Adrenal gland (tissue), 12 donors: ENCODE data around the gene TOM1L1. TPM values are rescaled to one million over a fixed set of nuclear protein-coding genes. Genes with fewer than 3 reads are reported as not detected.

Experiments used
- DNase-seq, 7 donors: peaks; one replicate each; pipeline ENCODE4 v3.0.0-alpha.2; 2019 to 2020
- H3K27ac ChIP-seq, 5 donors: fragments of 200-600 bp; sonication (generic) in 4 of 5; 1 replicate in 3 of 5; 2 replicates in 2 of 5; pipeline versions ENCODE4 v1.5.1 to v1.8.0; 2016 to 2020; ENCODE audit warnings: mild to moderate bottlenecking in 1 of 5
- H3K27me3 ChIP-seq: fragments of 200-600 bp; 2 replicates; pipeline ENCODE4 v1.8.0; 2021
- H3K36me3 ChIP-seq, 2 donors: fragments of 200-600 bp; replicated peaks in 1 of 2; 1 replicate in 1 of 2; 2 replicates in 1 of 2; pipeline versions ENCODE4 v1.5.1 to v1.8.0; 2018 to 2022
- H3K4me1 ChIP-seq, 2 donors: fragments of 200-600 bp; replicated peaks in 1 of 2; 1 replicate in 1 of 2; 2 replicates in 1 of 2; pipeline versions ENCODE4 v1.5.1 to v1.8.0; 2018 to 2021
- H3K4me3 ChIP-seq, 4 donors: fragments of 200-600 bp; sonication (generic) in 3 of 4; one replicate each; pipeline ENCODE4 v1.5.1; 2016 to 2018
- H3K9me3 ChIP-seq, 3 donors: fragments of 200-600 bp; sonication (generic) in 1 of 3; replicated peaks in 1 of 3; 1 replicate in 2 of 3; 2 replicates in 1 of 3; pipeline versions ENCODE4 v1.5.1 to v1.8.0; 2016 to 2021
- POLR2A ChIP-seq, 2 donors: fragments of 450-650 bp; IDR thresholded peaks; one replicate each; pipeline ENCODE4 v1.6.1; 2017; ENCODE audit warnings: antibody characterized with exemption in 2 of 2, mild to moderate bottlenecking in 2 of 2, moderate library complexity in 1 of 2
- WGBS, 4 donors: extraction: QIAGEN DNeasy Blood & Tissue Kit in 2 of 4; methylation state at CpG; one replicate each; pipeline versions ENCODE4 v1.1.5 to v1.1.7; 2013 to 2017; 5-methylcytosine and 5-hydroxymethylcytosine counted together
- intact Hi-C, 2 donors: fragments of 100-400 bp; cut with DNase I; formaldehyde crosslinking; loops; one replicate each; pipeline versions ENCODE4 v1.14.1 to v1.15.0; 2022 to 2023
- polyA plus RNA-seq, 3 donors: library from polyadenylated mRNA; stranded (reverse); fragments of 200-250 nt in 2 of 3; fragments of 350-450 nt in 1 of 3; fragmentation: Illumina TruSeq in 1 of 3; extraction: RNeasy Lipid Tissue Mini Kit (QIAGEN cat#74804) in 1 of 3; gene quantifications; one replicate each; pipeline ENCODE4 v1.2.3, GENCODE V29; 2013 to 2014
- total RNA-seq, 9 donors: library from RNA; depleted of rRNA in 4 of 9; stranded (reverse); fragments of >200 nt in 4 of 9; fragments of 120-200 nt in 1 of 9; fragmentation: NEBNext Ultra II Directional in 1 of 9; extraction: Animal tissue kit (Norgen Biotek cat#: 25700) in 1 of 9; gene quantifications; one replicate each; pipeline versions ENCODE4 v1.1.0 to v1.2.4, GENCODE V29; 2013 to 2023
- TF ChIP-seq, protein P1 (sequence below), 6 experiments: fragments of 450-650 bp in 4 of 6; fragments of 200-600 bp in 2 of 6; sonication (generic) in 1 of 6; IDR thresholded peaks; 1 replicate in 5 of 6; 2 replicates in 1 of 6; pipeline versions ENCODE4 v1.5.1 to v1.8.0; 2016 to 2021; ENCODE audit warnings: antibody characterized with exemption in 6 of 6, mild to moderate bottlenecking in 2 of 6, moderate library complexity in 1 of 6
- donor health status: healthy with polysubstance abuse.
- donor health status: Bipolar disorder and iron deficiency.
- donor health status: DM: yes; HTN: yes; CAD: no.
- donor health status: DM: no; HTN: no; CAD: no.
- donor health status: DM: no; HTN: no; CAD: no.
- donor health status: DM: yes; HTN: yes; CAD: no.

TOM1L1 gene
- total and polyA plus RNA-seq, 12 donors, result 8.1 to 44.0 (median 31.9) TPM

DNA sequence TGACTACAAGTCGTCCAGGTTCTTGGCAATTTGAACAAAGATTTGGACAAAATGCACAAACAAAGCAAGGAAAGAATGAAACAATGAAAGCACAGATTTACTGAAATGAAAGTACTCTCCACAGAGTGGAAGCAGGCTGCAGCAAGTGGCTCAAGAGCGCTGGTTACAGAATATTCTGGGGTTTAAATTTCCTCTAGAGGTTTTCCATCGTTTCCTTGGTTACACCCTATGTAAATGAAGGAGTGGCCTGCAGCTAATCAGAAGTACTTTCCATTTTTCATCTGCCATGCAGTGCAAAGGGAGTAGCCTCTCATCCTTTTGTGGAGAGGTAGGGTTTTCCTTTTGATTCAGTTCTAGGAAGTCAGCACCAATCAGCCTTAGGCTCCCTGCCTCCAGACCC lies 79.7 kb downstream of the TOM1L1 start:
- no peak for DNase-seq
- 59 to 95% (median 77%) methylated on average over 3 of the region's 3 CpGs for WGBS, 4 donors
- Histone ChIP-seq H3K4me1 (peaks cover 0 to 4% of the 10 kb centered on the region in 2 donors), H3K27me3 (no peaks in the 10 kb centered on the region), H3K4me3 (no peak overlapping the region), H3K36me3 (no peaks in the 10 kb centered on the region), H3K9me3 (peaks cover 0 to 6% (median 0%) of the 10 kb centered on the region in 3 donors), H3K27ac (no peak overlapping the region)
- intact Hi-C loops, result no loop called here
- no peak for TF ChIP-seq POLR2A (IDR thresholded peaks at IDR 0.05)
- TF ChIP-seq, protein P1, sequence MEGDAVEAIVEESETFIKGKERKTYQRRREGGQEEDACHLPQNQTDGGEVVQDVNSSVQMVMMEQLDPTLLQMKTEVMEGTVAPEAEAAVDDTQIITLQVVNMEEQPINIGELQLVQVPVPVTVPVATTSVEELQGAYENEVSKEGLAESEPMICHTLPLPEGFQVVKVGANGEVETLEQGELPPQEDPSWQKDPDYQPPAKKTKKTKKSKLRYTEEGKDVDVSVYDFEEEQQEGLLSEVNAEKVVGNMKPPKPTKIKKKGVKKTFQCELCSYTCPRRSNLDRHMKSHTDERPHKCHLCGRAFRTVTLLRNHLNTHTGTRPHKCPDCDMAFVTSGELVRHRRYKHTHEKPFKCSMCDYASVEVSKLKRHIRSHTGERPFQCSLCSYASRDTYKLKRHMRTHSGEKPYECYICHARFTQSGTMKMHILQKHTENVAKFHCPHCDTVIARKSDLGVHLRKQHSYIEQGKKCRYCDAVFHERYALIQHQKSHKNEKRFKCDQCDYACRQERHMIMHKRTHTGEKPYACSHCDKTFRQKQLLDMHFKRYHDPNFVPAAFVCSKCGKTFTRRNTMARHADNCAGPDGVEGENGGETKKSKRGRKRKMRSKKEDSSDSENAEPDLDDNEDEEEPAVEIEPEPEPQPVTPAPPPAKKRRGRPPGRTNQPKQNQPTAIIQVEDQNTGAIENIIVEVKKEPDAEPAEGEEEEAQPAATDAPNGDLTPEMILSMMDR (IDR thresholded peaks at IDR 0.05), result no peak

DNA sequence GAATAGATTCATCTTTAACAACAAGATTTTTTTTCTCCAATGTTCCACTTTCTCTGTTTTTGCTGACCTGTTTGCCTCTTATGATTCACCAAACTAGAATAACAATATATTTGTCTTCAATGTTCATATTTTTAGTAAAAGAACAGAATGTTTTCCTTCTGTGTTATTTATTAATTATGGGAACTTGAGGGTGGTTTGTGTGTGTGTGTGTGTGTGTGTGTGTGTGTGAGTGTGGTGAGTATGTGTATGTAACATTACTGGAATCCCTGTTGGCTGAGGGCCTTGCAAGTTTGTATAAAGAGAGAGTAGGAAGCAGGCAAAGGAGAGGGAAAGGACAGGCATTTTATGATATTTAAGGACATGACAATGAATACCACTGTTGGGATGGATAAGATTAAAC lies 81.7 kb downstream of the TOM1L1 start:
- H3K9me3 ChIP-seq, result peaks cover 0 to 6% (median 2%) of the 10 kb centered on the region in 3 donors
- no peaks in the 10 kb centered on the region for H3K27me3 ChIP-seq
- intact Hi-C loops, result no loop called here
- no peaks in the 10 kb centered on the region for H3K36me3 ChIP-seq
- no peak overlapping the region for H3K4me3 ChIP-seq
- peaks cover 0 to 4% of the 10 kb centered on the region in 2 donors for H3K4me1 ChIP-seq
- DNase-seq, result peak in 3 of 7 donors; percentile 23 to 37 (median 33)
- H3K27ac ChIP-seq, result peak overlapping the region in 2 of 5 donors; percentile 53 to 78
- TF ChIP-seq, protein P1 (IDR thresholded peaks at IDR 0.05), result no peak
- TF ChIP-seq POLR2A (IDR thresholded peaks at IDR 0.05), result no peak

DNA sequence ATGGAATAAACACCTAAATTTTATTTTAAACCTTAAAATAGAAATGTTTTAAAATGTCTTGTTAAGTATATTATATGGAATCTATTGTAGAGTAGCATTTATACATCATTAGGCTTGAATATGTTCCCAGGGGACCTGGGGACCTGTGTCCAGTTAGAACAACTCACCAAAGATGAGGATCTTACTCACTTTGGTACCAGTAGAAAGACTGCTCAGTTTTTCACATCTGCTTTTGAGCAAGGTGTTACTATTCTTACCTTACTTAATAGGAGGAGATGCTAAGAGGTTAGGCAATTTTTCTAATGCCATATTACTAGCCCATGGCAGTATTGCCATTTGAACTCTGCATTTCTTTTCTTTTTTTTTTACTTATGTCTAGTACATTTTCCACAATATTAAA lies 82.6 kb downstream of the TOM1L1 start:
- Histone ChIP-seq H3K27ac (peak overlapping the region in 2 of 5 donors; percentile 53 to 78), H3K36me3 (no peaks in the 10 kb centered on the region), H3K9me3 (peaks cover 0 to 6% (median 4%) of the 10 kb centered on the region in 3 donors), H3K4me3 (no peak overlapping the region), H3K4me1 (peaks cover 0 to 4% of the 10 kb centered on the region in 2 donors), H3K27me3 (no peaks in the 10 kb centered on the region)
- intact Hi-C loops, result no loop called here
- TF ChIP-seq, protein P1 (IDR thresholded peaks at IDR 0.05), result no peak
- TF ChIP-seq POLR2A (IDR thresholded peaks at IDR 0.05), result no peak
- no peak for DNase-seq

DNA sequence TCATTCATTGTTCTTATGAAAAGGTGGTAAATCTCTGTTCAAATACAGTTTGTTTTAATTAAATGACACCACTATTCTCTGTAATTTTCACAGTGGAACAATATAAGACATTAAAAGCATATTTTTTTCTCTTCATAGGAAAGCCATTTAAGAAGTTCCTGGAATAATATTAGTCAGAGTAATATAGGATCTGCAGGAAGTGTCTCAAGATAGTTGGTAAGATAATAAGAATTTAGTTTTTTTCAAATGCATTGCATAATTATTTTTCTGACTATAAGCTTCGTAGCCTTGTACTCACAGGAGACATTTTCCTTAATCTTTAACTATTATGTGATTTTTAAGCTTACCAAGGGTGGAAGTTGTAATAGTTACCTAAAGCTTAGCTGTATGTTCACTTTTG lies 84.8 kb downstream of the TOM1L1 start:
- Histone ChIP-seq H3K36me3 (no peaks in the 10 kb centered on the region), H3K4me3 (no peak overlapping the region), H3K4me1 (peaks cover 0 to 4% of the 10 kb centered on the region in 2 donors), H3K27ac (no peak overlapping the region), H3K9me3 (peaks cover 0 to 4% (median 3%) of the 10 kb centered on the region in 3 donors), H3K27me3 (no peaks in the 10 kb centered on the region)
- 83 to 90% (median 85%) methylated on average over 1 of the region's 1 CpG for WGBS, 4 donors
- intact Hi-C loops, result no loop called here
- TF ChIP-seq, protein P1 (IDR thresholded peaks at IDR 0.05), result no peak
- TF ChIP-seq POLR2A (IDR thresholded peaks at IDR 0.05), result no peak
- DNase-seq, result no peak
